ENCODE data around the gene CD2BP2. TPM values are rescaled to one million over a fixed set of nuclear protein-coding genes. Genes with fewer than 3 reads are reported as not detected.

Gene CD2BP2
- total RNA-seq, 4 donors from 2014 or later: 27.3 to 39.9 (median 35.4) TPM

GRCh38 chr16:30357715-30358576, 2.8 kb upstream of the CD2BP2 start:
- no peak for ATAC-seq (ENCODE audit: low FRiP score)
- TF ChIP-seq, protein P1, sequence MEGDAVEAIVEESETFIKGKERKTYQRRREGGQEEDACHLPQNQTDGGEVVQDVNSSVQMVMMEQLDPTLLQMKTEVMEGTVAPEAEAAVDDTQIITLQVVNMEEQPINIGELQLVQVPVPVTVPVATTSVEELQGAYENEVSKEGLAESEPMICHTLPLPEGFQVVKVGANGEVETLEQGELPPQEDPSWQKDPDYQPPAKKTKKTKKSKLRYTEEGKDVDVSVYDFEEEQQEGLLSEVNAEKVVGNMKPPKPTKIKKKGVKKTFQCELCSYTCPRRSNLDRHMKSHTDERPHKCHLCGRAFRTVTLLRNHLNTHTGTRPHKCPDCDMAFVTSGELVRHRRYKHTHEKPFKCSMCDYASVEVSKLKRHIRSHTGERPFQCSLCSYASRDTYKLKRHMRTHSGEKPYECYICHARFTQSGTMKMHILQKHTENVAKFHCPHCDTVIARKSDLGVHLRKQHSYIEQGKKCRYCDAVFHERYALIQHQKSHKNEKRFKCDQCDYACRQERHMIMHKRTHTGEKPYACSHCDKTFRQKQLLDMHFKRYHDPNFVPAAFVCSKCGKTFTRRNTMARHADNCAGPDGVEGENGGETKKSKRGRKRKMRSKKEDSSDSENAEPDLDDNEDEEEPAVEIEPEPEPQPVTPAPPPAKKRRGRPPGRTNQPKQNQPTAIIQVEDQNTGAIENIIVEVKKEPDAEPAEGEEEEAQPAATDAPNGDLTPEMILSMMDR (IDR thresholded peaks at IDR 0.05): no peak
- DNase-seq (ENCODE audit: low spot score): no peak

DNA sequence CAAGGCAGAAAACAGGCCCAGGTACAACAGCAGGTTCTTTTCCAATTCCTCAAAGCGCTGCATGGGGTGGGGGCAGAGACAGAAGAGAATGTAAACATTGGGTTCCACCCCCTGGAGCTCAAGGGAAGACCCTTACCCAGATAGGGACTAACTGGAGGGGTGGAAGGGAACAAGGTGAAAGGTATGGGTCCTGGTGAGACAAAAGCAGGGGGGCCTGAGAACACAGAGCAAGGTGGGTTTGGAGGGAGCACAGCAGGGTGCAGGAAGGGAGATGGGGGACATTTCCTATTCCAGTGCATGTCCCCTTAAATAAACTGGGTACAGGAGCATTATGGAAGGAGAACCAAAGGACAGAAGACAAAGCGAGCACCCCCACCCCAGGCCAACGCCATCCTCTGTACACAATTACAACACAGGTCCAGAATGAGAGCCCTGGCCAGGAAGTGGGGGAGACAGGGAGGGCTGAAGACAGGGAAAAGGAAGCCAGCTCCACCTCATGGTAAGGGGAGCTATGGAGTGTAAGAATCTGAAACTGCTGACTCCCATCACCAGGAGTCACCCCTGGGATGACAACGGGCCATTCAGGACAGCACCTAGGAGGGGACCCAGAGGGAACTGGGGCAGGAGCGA, 2.1 kb upstream of the CD2BP2 start:
- TF ChIP-seq, protein P1 (IDR thresholded peaks at IDR 0.05): no peak
- DNase-seq (ENCODE audit: low spot score): no peak
- ATAC-seq (ENCODE audit: low FRiP score): no peak

DNA sequence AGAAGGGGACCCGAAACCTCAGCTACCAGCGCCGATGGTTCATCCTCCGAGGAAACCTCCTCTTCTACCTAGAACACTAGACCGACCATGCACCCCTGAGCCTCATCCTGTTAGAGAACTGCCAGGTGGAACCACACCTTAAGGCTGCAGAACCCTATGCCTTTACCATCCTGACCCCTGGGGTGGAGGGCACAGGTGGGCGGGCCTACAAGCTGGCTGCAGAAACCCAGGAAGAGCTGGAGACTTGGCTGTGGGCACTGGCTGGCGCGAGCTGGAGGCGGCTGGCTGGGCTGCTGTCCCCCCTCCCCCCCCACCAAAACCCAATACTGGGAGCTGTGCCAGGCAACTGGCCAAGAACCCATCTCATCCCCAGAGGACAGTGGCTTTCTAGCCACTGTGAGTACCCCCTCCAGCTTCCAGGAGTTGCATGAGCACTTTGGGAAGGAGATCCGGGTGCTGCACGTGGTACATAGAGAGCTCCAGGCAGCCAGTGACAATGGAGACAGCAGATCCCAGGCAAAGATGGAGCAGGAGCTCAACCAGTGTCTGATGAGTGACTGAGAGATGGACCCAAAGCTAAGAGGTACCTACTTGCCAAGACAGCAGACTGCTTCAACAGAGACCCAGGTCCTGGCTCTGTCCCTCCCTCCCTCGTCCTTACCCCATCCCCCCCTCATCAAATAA, 1.4 kb upstream of the CD2BP2 start:
- ATAC-seq (ENCODE audit: low FRiP score) (no peak), DNase-seq (ENCODE audit: low spot score) (no peak)
- TF ChIP-seq, protein P1 (IDR thresholded peaks at IDR 0.05): no peak

GRCh38 chr16:30355954-30356308, 823 bp upstream of the CD2BP2 start:
- ATAC-seq (ENCODE audit: low FRiP score) (no peak), DNase-seq (ENCODE audit: low spot score) (no peak)
- TF ChIP-seq, protein P1 (IDR thresholded peaks at IDR 0.05): no peak

DNA sequence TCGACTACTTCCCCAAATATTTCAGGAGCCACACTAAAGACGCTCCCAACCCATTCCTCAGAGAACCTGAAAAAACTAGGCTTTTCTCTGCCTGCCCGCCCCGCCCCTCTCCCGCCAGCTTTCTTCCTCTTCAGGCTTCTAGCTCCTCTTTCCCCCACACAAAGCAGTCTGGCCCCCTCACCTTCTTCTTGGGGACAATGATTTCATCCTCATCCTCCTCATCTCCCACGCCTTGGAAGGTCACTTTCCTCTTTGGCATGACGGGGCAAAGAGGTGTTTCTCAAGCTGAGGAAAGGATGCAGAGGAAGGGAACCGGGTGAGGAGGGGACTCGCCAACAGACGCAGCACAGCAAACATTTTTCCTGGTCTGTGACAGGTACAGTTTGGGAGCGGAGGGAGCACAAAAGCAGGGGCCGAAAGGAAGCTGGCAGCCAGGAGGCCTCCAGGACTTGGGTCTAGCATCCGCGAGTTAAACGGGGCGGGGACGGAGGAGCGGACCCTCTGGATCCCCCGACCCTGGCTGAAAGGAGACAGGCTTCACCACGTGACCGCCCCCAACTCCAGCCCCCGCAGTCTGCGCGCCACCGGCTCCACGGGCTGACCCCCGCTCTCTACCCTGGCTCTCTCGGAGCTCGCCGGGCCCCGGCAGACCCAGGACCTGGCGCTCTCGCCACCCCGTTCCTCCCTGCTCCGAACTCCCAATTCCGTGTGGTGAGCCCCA, 525 bp downstream of the CD2BP2 start:
- ATAC-seq (ENCODE audit: low FRiP score) (peak; percentile 12), DNase-seq (ENCODE audit: low spot score) (no peak)
- TF ChIP-seq, protein P1 (IDR thresholded peaks at IDR 0.05): no peak

DNA sequence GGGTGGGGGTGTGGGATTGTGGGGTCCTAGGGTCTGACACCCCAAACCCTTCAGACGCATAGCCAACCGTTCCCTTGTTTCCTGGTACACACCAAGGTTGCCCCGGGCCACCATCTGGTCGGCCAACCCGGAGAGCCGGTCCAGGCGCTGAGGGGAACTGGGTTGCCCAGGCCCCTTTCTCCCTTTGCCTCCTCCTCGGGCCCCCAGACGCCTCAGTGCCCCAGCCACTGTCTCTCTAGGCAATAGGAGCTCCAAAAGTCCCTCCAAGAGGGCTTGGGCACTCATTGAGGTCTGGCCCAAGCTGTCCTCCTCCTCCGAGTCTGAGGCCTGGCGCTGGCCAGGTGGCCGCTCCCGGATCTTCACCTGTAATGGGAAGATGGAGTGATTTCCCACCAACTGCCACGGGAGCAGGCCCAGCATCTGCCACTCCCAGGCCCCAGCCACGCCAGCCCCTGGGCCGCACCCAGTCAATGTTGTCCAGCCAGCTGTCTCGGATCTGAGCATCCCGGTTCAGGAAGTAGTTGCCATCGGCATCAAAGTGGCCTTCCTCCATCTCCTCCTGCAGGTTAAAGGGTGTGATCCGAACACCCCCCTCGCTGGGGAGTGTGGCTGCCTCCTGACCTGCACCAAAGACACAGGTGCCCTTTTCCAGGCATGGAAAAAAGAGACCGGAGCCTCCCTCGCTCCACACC, 1.5 kb downstream of the CD2BP2 start:
- ATAC-seq (ENCODE audit: low FRiP score) (no peak), DNase-seq (ENCODE audit: low spot score) (no peak)
- TF ChIP-seq, protein P1 (IDR thresholded peaks at IDR 0.05): no peak
